Right renal pelvis (tissue), 4 donors: ENCODE data around the gene FLACC1. TPM values are rescaled to one million over a fixed set of nuclear protein-coding genes. Genes with fewer than 3 reads are reported as not detected.
A peak's percentile ranks its signal among the peaks of the same experiment; 100 is the strongest.
"Not testable (repeated sequence)": the region's sequence is repeated elsewhere in the genome, so short reads cannot be mapped to it uniquely, and the experiment has no call there.

ENCODE experiments used
- DNase-seq, 4 donors: peaks; one replicate each; pipeline ENCODE4 v3.0.0-alpha.2; 2013; ENCODE audit warnings: low read depth in 4 of 4, low spot score in 3 of 4, missing footprints in 1 of 4
- polyA plus RNA-seq, 4 donors: library from polyadenylated mRNA; unstranded; fragments of 120-200 nt; gene quantifications; one replicate each; pipeline ENCODE4 v1.2.1, GENCODE V29; 2013; ENCODE audit not compliant: insufficient read length in 4 of 4

Gene FLACC1, protein sequence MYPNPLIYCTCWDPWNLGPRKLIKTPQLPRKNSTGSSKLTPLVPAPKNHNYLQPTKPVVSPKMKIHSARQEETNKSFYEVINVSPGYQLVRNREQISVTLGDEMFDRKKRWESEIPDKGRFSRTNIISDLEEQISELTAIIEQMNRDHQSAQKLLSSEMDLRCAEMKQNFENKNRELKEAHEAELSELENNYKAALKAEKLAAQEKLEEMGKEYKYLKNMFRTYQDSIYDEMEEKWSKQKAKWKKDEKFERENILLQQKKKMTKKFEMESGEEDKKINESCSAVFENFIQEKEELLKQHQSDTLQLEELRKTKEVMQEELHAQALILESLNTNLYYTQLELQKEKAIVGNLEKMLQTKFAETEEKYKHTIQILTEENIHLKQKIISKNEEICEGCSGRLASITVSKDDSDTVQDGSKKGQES
- polyA plus RNA-seq: 1 to 10 TPM; 1.4 to 2.8 (median 1.8) TPM

DNA sequence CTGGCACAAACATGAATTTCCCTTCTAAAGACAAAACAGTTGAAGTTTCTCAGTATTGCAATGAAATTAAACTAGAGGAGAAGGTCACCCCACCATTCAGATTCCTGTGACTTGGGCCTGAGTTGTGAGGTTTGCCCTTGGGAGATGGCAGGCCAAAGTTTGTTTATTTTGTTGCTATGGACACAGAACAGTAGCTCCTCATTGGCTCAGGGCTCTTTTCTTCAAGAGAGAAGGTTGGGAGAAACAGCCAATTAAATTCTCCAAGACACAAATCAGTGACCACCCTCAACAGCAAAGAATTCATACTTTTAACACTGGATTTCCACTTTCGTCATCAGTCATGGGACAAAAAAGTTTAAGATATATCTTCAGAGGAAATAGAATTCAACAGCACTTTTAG is at the start of gene FLACC1:
Gene FLACC1, minus strand, starts transcription at position 125 of the 400 bp plus-strand sequence. CDS start 5,941 bp downstream, outside the sequence.
- DNase-seq: peak; percentile 39 to 83 (median 76)

GRCh38 chr2:201406077-201406662 is 49.0 kb upstream of the FLACC1 start:
- no peak for DNase-seq

- DNase-seq: no peak
These were observed 47.6 kb upstream of the FLACC1 start for GRCh38 chr2:201404699-201405280.

GRCh38 chr2:201403880-201404279 is 46.7 kb upstream of the FLACC1 start:
- no peak for DNase-seq

DNA sequence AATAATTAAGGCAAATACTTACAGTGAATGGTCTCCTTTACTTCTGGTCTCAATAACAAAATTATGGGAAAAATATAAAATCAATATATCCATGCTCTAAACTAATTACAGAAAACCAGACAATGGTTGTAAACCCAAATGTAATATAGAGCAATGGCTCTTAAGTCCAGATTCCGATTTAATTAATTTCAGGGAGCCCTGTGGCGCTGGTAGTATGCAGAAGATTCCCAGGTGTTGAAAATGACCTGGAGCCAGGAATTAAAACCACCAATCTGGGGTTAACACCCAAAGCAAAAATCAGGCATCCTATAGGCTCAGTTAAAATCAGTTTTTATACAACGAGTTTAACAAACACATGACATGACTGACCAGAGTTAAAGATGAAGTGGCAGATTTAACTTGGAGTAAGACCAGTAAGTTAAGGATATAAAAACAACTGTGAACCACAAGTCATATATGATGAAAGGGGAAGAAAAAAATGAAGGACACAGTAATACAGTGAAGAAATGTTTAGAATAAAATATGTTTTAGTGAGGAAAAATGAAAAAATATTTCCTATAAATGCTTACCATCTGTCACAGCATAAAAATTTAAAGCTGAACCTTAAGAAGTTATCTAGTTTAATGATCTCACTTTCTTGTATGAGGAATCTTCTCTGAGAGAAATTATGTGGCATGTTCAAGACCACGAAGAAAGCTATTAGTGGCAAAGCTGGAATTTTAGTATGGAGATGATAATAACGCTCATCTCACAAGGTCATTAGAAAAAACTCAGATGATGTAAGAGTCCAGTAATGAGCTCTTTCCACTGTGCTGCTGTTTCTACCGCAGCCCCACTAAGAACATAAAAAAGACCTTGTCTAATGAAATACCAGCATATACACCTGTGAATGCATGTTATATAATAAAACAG is 45.8 kb upstream of the FLACC1 start:
- DNase-seq: no peak

GRCh38 chr2:201401815-201402214 is 44.7 kb upstream of the FLACC1 start:
- no peak for DNase-seq

DNA sequence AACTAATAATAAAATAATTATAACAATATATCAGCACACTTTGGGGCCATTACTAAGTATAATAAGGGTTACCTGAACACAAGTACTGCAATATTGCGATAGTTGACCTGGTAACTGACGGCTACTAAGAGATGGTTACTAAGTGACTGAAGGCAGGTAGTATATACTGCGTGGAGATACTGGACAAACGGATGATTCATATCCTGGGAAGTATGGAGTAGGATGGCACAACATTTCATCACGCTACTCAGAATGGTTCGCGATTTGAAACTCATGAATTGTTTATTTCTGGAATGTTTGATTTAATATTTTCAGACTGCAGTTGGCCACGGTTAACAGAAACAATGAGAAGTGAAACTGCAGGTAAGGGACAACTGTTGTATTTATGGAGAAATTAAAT is 39.5 kb upstream of the FLACC1 start:
- no peak for DNase-seq

DNA sequence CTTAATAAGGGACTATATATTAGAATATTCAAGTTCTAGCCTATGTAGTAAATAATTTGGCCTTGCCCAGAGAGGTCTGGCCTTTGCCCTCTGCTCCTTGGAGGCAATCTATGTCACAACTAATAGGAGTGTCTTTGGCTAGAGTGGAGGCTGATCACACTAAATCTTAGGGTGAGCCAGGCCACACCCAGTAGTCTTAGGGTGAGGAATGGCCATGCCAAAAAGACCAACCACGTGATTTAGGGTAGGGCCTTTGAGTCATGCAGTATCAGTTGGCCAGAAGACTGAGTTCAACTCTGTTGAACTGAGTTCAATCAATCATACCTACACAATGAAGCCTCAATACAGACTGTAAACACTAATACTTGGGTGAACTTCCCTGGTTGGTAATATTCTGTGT is 26.0 kb upstream of the FLACC1 start:
- no peak for DNase-seq

- DNase-seq: no peak
These were observed 21.6 kb upstream of the FLACC1 start for GRCh38 chr2:201378496-201379397.

- no peak for DNase-seq
These were observed 20.1 kb upstream of the FLACC1 start for GRCh38 chr2:201377218-201377617.

DNA sequence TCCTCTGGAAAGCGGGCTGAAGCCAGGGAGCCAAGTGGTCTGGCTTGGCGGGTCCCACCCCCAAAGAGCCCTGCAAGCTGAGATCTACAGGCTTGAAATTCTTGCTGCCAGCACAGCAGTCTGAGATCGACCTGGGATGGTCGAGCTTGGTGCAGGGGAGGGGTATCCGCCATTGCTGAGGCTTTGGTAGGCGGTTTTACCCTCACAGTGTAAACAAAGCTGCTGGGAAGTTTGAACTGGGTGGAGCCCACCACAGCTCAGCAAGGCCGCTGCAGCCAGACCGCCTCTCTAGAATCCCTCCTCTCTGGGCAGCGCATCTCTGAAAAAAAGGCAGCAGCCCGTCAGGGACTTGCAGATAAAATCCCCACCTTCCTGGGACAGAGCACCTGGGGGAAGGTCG is 12.6 kb upstream of the FLACC1 start:
- no peak for DNase-seq

- DNase-seq: not testable (repeated sequence)
These were observed 12.2 kb upstream of the FLACC1 start for GRCh38 chr2:201369318-201369717.

DNA sequence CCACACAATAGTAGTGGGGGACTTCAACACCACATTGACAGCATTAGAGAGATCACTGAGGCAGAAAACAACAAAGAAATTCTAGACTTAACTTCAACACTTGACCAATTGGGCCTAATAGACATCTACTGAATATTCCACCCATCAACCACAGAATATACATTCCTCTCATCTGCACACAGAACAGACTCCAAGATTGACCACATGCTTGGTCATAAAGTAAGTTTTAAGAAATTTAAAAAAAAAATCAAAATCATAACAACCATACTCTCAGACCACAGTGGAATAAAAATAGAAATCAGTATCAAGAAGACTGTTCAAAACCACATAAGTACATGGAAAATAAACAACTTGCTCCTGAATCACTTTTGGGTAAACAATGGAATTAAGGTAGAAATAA is 9.0 kb upstream of the FLACC1 start:
- no peak for DNase-seq

DNA sequence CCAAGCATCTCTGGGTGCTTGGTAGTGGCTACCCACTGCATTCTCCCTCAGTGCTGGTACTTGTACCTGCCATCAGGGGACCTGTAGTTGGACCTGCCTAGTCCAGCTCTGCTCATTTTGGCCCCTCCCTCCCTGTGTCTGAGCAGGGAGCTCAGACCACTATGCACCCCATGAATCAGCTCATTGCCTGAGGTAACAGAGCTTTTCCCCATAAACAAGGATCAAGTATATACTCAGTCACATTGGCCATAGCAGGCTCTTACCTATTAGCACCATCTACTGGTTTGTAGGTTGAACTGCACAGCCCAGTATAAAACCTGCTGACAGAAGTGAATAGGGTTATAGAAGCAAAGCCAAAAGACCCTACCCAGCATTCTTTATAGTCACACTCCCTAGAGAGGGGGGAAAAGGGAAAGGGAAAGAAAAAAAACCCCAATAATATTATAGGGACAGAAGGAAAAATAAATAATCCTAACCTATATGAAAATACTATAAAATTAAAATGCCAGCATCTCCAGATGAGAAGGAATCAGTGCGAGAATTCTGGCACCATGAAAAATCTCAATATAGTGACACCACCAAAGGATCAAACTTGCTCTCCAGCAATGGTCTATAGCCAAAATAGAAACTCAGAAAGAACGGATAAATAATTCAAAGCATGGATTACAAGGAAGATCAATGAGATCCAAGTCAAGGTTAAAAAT is 6.9 kb upstream of the FLACC1 start:
- peak in 1 of 4 donors; percentile 7 for DNase-seq

DNA sequence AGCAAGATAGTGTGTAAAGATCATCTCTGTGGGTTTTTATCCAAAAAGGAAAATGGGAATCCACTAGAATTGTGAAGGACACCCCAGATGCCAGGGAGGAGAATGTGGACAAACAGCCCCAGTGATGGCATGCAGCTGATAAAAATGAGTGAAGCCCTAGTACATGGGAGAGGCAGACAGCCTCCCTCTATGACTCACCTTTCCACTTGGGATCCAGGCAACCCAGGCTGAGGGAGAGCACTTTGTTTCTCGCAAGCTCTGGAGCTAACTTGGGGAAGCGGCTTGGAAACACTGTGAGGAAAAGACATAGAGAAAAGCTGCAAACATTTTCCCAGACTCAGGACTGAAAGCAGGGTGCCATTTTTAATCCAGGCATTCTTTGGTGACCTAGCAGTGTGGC is 5.3 kb upstream of the FLACC1 start:
- DNase-seq: no peak

GRCh38 chr2:201361078-201361733 is 4.1 kb upstream of the FLACC1 start:
- no peak for DNase-seq

- DNase-seq: no peak
These were observed 3.1 kb upstream of the FLACC1 start for GRCh38 chr2:201360256-201360655.

DNA sequence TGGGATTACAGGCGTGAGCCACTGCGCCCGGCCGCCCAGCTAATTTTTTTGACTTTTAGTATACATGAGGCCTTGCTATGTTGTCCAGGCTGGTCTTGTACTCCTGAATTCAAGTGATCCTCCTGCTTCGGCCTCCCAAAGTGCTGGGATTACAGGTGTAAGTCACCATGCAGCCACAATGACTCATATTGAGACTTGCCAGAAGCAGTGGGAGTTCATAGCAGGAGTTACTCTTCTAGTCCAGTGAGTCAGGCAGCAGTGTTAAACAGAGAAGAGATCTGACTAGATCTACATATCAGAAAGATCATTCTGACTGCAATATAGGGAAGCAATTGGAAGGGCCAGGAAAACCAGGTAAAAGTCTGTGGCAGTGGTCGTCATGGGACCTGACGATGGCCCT is 1.5 kb upstream of the FLACC1 start:
- DNase-seq: no peak

- no peak for DNase-seq
These were observed 4.0 kb downstream of the FLACC1 start for GRCh38 chr2:201353116-201353515.
